Tibial nerve (tissue), 4 donors: ENCODE measurements around the gene PTPRC. TPM values are rescaled to one million over a fixed set of nuclear protein-coding genes. Genes with fewer than 3 reads are reported as not detected.
A peak's percentile ranks its signal among the peaks of the same experiment; 100 is the strongest.

ENCODE experiments used
- DNase-seq, 2 donors: peaks; one replicate each; pipeline ENCODE4 v3.0.0-alpha.2; 2019; ENCODE audit warnings: low spot score in 2 of 2
- H3K27ac ChIP-seq, 4 donors: fragments of 200-600 bp; sonication (generic) in 3 of 4; one replicate each; pipeline ENCODE4 v1.5.1; 2017 to 2019; ENCODE audit warnings: mild to moderate bottlenecking in 1 of 4
- H3K27me3 ChIP-seq, 2 donors: fragments of 200-600 bp; sonication (generic) in 1 of 2; one replicate each; pipeline versions ENCODE4 v1.5.1 to v1.6.0; 2017 to 2019
- H3K36me3 ChIP-seq, 3 donors: fragments of 200-600 bp; sonication (generic); one replicate each; pipeline ENCODE4 v1.5.1; 2018 to 2019
- H3K4me1 ChIP-seq, 4 donors: fragments of 200-600 bp; sonication (generic) in 3 of 4; one replicate each; pipeline ENCODE4 v1.5.1; 2017 to 2019
- H3K4me3 ChIP-seq, 4 donors: fragments of 200-600 bp; sonication (generic) in 3 of 4; one replicate each; pipeline ENCODE4 v1.5.1; 2017 to 2019; ENCODE audit warnings: mild to moderate bottlenecking in 1 of 4, moderate library complexity in 1 of 4
- H3K9me3 ChIP-seq, 4 donors: fragments of 200-600 bp; sonication (generic) in 3 of 4; one replicate each; pipeline ENCODE4 v1.5.1; 2017 to 2019
- EP300 ChIP-seq, 2 donors: sonication (generic); formaldehyde crosslinking; IDR thresholded peaks; one replicate each; pipeline ENCODE4 v1.6.1; 2017; ENCODE audit warnings: antibody characterized with exemption in 2 of 2, mild to moderate bottlenecking in 1 of 2
- POLR2A ChIP-seq, 2 donors: fragments of 450-650 bp; IDR thresholded peaks; one replicate each; pipeline ENCODE4 v1.6.1; 2017; ENCODE audit warnings: antibody characterized with exemption in 2 of 2, mild to moderate bottlenecking in 2 of 2, moderate library complexity in 2 of 2
- WGBS, 2 donors: methylation state at CpG; one replicate each; pipeline ENCODE4 v1.1.5; 2018; 5-methylcytosine and 5-hydroxymethylcytosine counted together
- total RNA-seq, 4 donors: library from RNA; depleted of rRNA; stranded (reverse); fragments of >200 nt; gene quantifications; one replicate each; pipeline ENCODE4 v1.1.0, GENCODE V29; 2016
- TF ChIP-seq, protein P1 (sequence below), 5 experiments: fragments of 200-600 bp in 3 of 5; fragments of 450-650 bp in 2 of 5; sonication (generic) in 3 of 5; IDR thresholded peaks; one replicate each; pipeline ENCODE4 v1.5.1; 2016 to 2019; ENCODE audit warnings: antibody characterized with exemption in 5 of 5, mild to moderate bottlenecking in 3 of 5, moderate library complexity in 2 of 5

The PTPRC gene
- total RNA-seq, 4 donors from 2014 or later: 10.3 to 16.5 (median 13.6) TPM

DNA sequence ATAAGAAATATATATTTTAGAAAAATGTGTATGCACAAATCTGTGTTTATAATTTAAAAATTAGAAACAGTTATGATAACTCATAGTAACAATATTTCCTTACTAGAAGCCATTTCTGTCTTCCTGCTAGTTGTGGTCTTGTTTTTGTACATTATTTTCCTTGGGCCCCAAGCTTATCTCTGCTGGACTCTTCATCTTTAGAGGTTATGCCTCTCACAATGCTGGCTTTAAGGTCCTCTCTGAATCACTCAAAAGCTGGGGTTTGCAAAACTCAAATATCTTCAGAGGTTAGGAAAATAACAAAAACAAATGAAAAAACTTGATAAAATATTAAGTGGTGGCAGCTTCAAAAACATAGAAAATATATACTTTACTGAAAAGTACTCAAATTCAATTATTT, 133.8 kb downstream of the PTPRC start:
- H3K4me1 ChIP-seq: peaks cover 0 to 7% (median 0%) of the 10 kb centered on the region in 4 donors
- DNase-seq: no peak
- H3K9me3 ChIP-seq: no peaks in the 10 kb centered on the region
- no peaks in the 10 kb centered on the region for H3K36me3 ChIP-seq
- H3K27ac ChIP-seq: no peak overlapping the region
- H3K27me3 ChIP-seq: no peaks in the 10 kb centered on the region
- no peak overlapping the region for H3K4me3 ChIP-seq
- TF ChIP-seq, protein P1, sequence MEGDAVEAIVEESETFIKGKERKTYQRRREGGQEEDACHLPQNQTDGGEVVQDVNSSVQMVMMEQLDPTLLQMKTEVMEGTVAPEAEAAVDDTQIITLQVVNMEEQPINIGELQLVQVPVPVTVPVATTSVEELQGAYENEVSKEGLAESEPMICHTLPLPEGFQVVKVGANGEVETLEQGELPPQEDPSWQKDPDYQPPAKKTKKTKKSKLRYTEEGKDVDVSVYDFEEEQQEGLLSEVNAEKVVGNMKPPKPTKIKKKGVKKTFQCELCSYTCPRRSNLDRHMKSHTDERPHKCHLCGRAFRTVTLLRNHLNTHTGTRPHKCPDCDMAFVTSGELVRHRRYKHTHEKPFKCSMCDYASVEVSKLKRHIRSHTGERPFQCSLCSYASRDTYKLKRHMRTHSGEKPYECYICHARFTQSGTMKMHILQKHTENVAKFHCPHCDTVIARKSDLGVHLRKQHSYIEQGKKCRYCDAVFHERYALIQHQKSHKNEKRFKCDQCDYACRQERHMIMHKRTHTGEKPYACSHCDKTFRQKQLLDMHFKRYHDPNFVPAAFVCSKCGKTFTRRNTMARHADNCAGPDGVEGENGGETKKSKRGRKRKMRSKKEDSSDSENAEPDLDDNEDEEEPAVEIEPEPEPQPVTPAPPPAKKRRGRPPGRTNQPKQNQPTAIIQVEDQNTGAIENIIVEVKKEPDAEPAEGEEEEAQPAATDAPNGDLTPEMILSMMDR (IDR thresholded peaks at IDR 0.05): no peak
- TF ChIP-seq EP300 (IDR thresholded peaks at IDR 0.05) (no peak), POLR2A (IDR thresholded peaks at IDR 0.05) (no peak)

DNA sequence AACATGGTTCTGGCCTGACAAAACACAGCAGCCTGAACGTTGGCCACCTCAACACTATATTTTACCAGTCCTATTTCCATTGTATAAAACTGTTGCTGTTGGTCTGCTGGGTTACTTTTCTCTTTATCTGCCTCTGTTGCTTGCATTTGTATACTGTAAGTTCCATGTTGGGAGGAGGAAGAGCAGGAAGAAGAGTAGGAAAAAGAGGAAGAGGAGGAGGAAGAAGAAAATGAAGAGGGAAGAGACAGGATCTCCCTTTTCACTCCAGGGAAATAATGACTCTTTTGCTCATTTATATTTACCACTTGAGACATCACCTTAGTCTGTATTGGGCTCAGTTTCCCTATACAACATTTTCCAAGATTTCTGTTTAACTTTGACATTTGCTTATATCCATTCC, 134.2 kb downstream of the PTPRC start:
- WGBS, 2 donors: 63 to 78% methylated on average over 1 of the region's 1 CpG
- H3K27ac ChIP-seq: no peak overlapping the region
- H3K4me3 ChIP-seq: no peak overlapping the region
- H3K27me3 ChIP-seq: no peaks in the 10 kb centered on the region
- no peak for TF ChIP-seq EP300 (IDR thresholded peaks at IDR 0.05)
- TF ChIP-seq POLR2A (IDR thresholded peaks at IDR 0.05): no peak
- H3K36me3 ChIP-seq: no peaks in the 10 kb centered on the region
- no peaks in the 10 kb centered on the region for H3K9me3 ChIP-seq
- DNase-seq: no peak
- peaks cover 0 to 7% (median 0%) of the 10 kb centered on the region in 4 donors for H3K4me1 ChIP-seq

DNA sequence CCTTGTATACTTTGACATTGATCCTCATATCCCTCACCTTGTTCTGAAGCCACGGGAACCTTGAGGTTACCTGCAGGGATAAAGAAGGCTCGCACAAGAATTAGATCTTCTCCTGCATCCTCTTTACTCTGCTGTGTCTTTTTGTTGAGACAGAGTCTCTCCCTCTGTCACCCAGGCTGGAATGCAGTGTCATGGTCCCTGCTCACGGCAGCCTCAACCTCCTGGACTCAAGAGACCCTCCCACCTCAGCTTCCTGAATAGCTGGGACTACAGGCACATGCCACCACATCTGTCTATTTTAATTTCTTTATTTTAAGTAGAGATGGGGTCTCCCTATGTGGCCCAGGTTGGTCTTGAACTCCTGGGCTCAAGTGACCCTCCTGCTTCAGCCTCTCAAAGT, 134.7 kb downstream of the PTPRC start:
- H3K36me3 ChIP-seq: no peaks in the 10 kb centered on the region
- H3K27me3 ChIP-seq: no peaks in the 10 kb centered on the region
- no peak for DNase-seq
- no peak overlapping the region for H3K4me3 ChIP-seq
- 94 to 96% methylated on average over 3 of the region's 3 CpGs for WGBS, 2 donors
- no peak overlapping the region for H3K27ac ChIP-seq
- no peaks in the 10 kb centered on the region for H3K9me3 ChIP-seq
- H3K4me1 ChIP-seq: peaks cover 0 to 7% (median 0%) of the 10 kb centered on the region in 4 donors
- TF ChIP-seq, protein P1 (IDR thresholded peaks at IDR 0.05): no peak
- TF ChIP-seq EP300 (IDR thresholded peaks at IDR 0.05): no peak
- no peak for TF ChIP-seq POLR2A (IDR thresholded peaks at IDR 0.05)

DNA sequence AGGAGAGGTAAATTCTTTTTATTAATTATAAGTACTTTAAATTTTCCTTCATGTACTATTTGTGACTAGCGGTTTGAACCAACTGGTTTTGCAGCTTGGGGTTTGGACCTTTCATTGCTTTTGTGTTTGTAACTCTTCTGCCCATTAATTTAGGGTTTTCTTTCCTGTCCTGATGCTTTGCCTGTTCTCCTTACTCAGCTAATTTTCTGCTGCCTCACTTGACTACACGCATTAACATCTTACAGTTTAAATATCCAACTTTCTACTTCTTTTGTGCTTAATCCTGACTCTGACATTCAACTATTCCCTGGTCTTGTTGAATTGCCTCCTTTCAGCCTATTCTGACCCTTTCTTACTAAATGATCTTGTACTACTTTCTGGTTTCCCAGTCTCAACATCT, 135.6 kb downstream of the PTPRC start:
- no peaks in the 10 kb centered on the region for H3K36me3 ChIP-seq
- no peaks in the 10 kb centered on the region for H3K27me3 ChIP-seq
- H3K4me1 ChIP-seq: peaks cover 0 to 7% (median 0%) of the 10 kb centered on the region in 4 donors
- H3K27ac ChIP-seq: no peak overlapping the region
- H3K4me3 ChIP-seq: no peak overlapping the region
- TF ChIP-seq, protein P1 (IDR thresholded peaks at IDR 0.05): no peak
- TF ChIP-seq EP300 (IDR thresholded peaks at IDR 0.05): no peak
- no peak for TF ChIP-seq POLR2A (IDR thresholded peaks at IDR 0.05)
- no peaks in the 10 kb centered on the region for H3K9me3 ChIP-seq
- DNase-seq: no peak
- 76 to 79% methylated on average over 2 of the region's 2 CpGs for WGBS, 2 donors

DNA sequence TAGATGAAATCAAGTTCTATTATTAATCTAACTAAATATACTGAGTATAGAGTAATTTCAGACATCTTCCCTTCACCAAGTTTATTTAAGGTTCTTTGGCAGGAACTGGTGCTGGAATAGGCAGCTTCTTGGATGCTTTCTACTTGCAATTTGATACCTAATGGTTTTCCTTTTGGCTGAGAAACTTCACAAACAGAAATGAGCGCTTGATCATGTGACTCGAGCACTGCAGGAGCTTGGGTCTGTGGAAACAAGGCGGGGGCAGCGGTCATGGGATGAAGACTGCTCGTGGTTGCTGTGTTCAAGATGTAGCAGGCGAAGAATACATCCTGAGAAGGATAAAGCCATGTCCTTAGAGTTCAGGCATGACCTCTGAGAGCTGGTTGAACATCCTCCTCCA, 136.8 kb downstream of the PTPRC start:
- H3K36me3 ChIP-seq: no peaks in the 10 kb centered on the region
- peak overlapping the region in 3 of 4 donors; percentile 46 to 66 (median 60) for H3K27ac ChIP-seq
- H3K27me3 ChIP-seq: no peaks in the 10 kb centered on the region
- H3K4me3 ChIP-seq: no peak overlapping the region
- peaks cover 0 to 7% (median 0%) of the 10 kb centered on the region in 4 donors for H3K4me1 ChIP-seq
- TF ChIP-seq, protein P1 (IDR thresholded peaks at IDR 0.05): no peak
- TF ChIP-seq POLR2A (IDR thresholded peaks at IDR 0.05) (no peak), EP300 (IDR thresholded peaks at IDR 0.05) (no peak)
- DNase-seq: no peak
- WGBS, 2 donors: 94 to 96% methylated on average over 6 of the region's 6 CpGs
- no peaks in the 10 kb centered on the region for H3K9me3 ChIP-seq

DNA sequence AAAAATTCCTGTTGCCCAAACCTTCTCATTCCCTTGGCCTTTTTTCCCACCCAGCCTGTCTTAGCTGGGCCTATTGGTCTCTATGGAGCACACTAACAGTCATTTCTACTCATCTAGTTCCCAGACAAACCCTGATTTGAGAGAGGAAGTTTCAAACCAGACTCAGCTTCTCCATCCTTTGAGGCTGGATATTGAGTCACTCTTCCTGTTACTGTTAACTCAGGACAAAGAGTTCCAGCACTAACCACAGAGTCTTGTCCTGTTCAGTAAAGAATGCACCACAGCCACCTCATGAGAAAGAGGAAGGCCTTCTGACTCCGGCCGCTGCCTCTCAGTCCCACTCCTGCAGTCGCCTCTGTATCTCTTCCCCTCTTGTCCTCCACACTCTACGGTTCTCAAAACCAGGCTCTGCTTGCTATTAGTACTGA, 137.8 kb downstream of the PTPRC start:
- Histone ChIP-seq H3K27ac (peak overlapping the region in 2 of 4 donors; percentile 60 to 66), H3K36me3 (no peaks in the 10 kb centered on the region), H3K9me3 (no peaks in the 10 kb centered on the region), H3K4me3 (no peak overlapping the region), H3K4me1 (peaks cover 0 to 7% (median 0%) of the 10 kb centered on the region in 4 donors), H3K27me3 (no peaks in the 10 kb centered on the region)
- DNase-seq: peak; percentile 17 to 45
- TF ChIP-seq EP300 (IDR thresholded peaks at IDR 0.05): peak; percentile 30 to 87
- peak in 1 of 2 donors; percentile 21 for TF ChIP-seq POLR2A (IDR thresholded peaks at IDR 0.05)
- TF ChIP-seq, protein P1 (IDR thresholded peaks at IDR 0.05): no peak
- 78 to 82% methylated on average over 4 of the region's 4 CpGs for WGBS, 2 donors
